HL-60 (cell line): ENCODE results near the gene EP400.
A peak's percentile ranks its signal among the peaks of the same experiment; 100 is the strongest.

ENCODE experiments used
- DNase-seq, 2 experiments: peaks; one replicate each; pipeline ENCODE4 v3.0.0-alpha.2; 2010 to 2020; ENCODE audit warnings: low read depth in 1 of 2, low spot score in 1 of 2
- H3K27ac ChIP-seq: fragments of 250-450 bp; sonication (Bioruptor Pico); replicated peaks from 2 replicates; pipeline ENCODE4 v1.5.1; 2020; ENCODE audit warnings: mild to moderate bottlenecking, moderate library complexity
- H3K27me3 ChIP-seq: fragments of 250-450 bp; sonication (Bioruptor Pico); 2 replicates; pipeline ENCODE4 v1.5.1; 2021; ENCODE audit warnings: mild to moderate bottlenecking, moderate library complexity; ENCODE audit not compliant: insufficient read depth, poor library complexity, severe bottlenecking
- H3K4me3 ChIP-seq: replicated peaks from 2 replicates; pipeline ENCODE4 v1.5.1; 2011; ENCODE audit warnings: mild to moderate bottlenecking, control low read depth, low read length; ENCODE audit not compliant: insufficient read depth
- GABPA ChIP-seq: IDR thresholded peaks from 2 replicates; pipeline ENCODE4 v1.6.1; 2012; ENCODE audit warnings: low read depth
- POLR2AphosphoS5 ChIP-seq: IDR thresholded peaks from 2 replicates; pipeline ENCODE4 v1.6.1; 2012; ENCODE audit warnings: low read depth
- SPI1 ChIP-seq: IDR thresholded peaks from 2 replicates; pipeline ENCODE4 v1.6.1; 2012; ENCODE audit warnings: low read depth, mild to moderate bottlenecking, borderline replicate concordance
- TF ChIP-seq, protein P1 (sequence below): IDR thresholded peaks from one replicate; pipeline ENCODE4 v1.5.1; 2011; ENCODE audit warnings: low read length, control low read depth, inconsistent platforms; ENCODE audit not compliant: insufficient read depth
- TF ChIP-seq, protein P2 (sequence below): IDR thresholded peaks from 2 replicates; pipeline ENCODE4 v1.6.1; 2012; ENCODE audit warnings: low read depth; ENCODE audit not compliant: insufficient replicate concordance

The EP400 gene

DNA sequence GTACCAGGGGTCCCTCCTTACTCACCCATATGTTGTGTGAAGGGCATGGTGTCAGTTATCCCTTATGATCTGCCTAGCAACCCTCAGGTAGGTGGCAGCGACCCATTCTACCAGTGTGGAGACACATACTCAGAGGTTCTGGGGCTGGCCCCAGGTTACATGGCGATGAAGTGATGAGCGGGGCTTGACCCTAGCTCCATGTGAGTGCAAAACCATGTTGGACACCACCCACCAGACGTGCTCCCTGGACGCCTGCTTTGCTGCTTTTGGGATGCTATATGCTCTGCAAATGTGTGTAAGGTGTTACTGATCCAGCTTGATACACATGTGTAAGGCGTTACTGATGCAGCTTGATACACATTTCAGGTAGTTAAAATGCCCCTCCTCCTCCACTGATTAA lies 33.3 kb downstream of the EP400 start:
- H3K27me3 ChIP-seq = no peaks in the 10 kb centered on the region
- TF ChIP-seq, protein P1, sequence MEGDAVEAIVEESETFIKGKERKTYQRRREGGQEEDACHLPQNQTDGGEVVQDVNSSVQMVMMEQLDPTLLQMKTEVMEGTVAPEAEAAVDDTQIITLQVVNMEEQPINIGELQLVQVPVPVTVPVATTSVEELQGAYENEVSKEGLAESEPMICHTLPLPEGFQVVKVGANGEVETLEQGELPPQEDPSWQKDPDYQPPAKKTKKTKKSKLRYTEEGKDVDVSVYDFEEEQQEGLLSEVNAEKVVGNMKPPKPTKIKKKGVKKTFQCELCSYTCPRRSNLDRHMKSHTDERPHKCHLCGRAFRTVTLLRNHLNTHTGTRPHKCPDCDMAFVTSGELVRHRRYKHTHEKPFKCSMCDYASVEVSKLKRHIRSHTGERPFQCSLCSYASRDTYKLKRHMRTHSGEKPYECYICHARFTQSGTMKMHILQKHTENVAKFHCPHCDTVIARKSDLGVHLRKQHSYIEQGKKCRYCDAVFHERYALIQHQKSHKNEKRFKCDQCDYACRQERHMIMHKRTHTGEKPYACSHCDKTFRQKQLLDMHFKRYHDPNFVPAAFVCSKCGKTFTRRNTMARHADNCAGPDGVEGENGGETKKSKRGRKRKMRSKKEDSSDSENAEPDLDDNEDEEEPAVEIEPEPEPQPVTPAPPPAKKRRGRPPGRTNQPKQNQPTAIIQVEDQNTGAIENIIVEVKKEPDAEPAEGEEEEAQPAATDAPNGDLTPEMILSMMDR = no peak
- TF ChIP-seq, protein P2, sequence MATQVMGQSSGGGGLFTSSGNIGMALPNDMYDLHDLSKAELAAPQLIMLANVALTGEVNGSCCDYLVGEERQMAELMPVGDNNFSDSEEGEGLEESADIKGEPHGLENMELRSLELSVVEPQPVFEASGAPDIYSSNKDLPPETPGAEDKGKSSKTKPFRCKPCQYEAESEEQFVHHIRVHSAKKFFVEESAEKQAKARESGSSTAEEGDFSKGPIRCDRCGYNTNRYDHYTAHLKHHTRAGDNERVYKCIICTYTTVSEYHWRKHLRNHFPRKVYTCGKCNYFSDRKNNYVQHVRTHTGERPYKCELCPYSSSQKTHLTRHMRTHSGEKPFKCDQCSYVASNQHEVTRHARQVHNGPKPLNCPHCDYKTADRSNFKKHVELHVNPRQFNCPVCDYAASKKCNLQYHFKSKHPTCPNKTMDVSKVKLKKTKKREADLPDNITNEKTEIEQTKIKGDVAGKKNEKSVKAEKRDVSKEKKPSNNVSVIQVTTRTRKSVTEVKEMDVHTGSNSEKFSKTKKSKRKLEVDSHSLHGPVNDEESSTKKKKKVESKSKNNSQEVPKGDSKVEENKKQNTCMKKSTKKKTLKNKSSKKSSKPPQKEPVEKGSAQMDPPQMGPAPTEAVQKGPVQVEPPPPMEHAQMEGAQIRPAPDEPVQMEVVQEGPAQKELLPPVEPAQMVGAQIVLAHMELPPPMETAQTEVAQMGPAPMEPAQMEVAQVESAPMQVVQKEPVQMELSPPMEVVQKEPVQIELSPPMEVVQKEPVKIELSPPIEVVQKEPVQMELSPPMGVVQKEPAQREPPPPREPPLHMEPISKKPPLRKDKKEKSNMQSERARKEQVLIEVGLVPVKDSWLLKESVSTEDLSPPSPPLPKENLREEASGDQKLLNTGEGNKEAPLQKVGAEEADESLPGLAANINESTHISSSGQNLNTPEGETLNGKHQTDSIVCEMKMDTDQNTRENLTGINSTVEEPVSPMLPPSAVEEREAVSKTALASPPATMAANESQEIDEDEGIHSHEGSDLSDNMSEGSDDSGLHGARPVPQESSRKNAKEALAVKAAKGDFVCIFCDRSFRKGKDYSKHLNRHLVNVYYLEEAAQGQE = no peak
- TF ChIP-seq GABPA (no peak), POLR2AphosphoS5 (no peak), SPI1 (no peak)
- H3K4me3 ChIP-seq = no peak overlapping the region
- H3K27ac ChIP-seq = no peak overlapping the region
- DNase-seq = no peak

DNA sequence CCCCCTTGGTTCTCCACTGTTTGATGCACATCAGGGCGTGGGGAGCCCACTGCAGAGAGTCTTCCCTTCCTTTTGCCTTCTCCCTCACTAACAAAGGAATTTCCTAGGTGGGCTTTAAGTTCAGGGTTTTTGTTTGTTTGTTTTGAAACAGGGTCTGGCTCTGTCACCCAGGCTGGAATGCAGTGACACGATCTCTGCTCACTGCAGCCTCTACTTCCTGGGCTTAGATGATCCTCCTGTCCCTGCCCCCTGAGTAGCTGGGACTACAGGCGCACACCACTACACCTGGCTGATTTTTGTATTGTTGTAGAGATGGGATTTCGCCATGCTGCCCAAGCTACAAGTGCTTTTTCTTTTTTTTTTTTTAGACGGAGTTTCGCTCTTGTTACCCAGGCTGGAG lies 33.8 kb downstream of the EP400 start:
- no peak overlapping the region; the same call in 1 of the 2 replicates for H3K27ac ChIP-seq
- TF ChIP-seq, protein P2 = no peak
- no peak for TF ChIP-seq GABPA
- TF ChIP-seq, protein P1 = no peak
- TF ChIP-seq SPI1 = no peak
- no peak for TF ChIP-seq POLR2AphosphoS5
- DNase-seq = no peak
- no peaks in the 10 kb centered on the region for H3K27me3 ChIP-seq
- H3K4me3 ChIP-seq = no peak overlapping the region

DNA sequence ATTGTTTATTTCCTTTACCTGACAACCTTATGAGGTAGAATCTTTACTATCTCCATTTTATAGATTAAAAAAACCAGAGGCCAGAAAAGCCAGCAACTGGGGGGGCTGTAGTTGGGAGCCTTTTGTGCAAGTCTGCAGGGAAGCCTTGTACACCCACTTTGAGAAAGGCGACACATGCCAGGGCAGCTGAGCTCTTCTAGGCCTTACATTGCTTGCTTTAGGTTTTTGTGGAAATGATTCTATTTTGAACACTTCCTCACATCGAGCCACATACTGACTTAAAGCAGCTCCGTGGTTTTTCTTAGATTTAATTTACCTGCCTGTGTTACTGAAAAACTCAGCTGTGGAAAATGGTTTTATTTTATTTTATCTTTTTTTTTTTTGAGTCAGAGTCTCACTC lies 34.6 kb downstream of the EP400 start:
- peak in 1 of 2 experiments; percentile 11 for DNase-seq

More for the DNA sequence above, 34.6 kb downstream of the EP400 start:
- TF ChIP-seq, protein P2 = no peak
- TF ChIP-seq POLR2AphosphoS5 (no peak), SPI1 (peak; percentile 40)
- Histone ChIP-seq H3K27me3 (no peaks in the 10 kb centered on the region), H3K27ac (peak overlapping the region; percentile 81), H3K4me3 (no peak overlapping the region)
